Transverse colon (tissue), 3 donors: ENCODE measurements around the gene DRD1.

ENCODE experiments used
- POLR2A ChIP-seq: fragments of 450-650 bp; IDR thresholded peaks from one replicate; pipeline ENCODE4 v1.6.1; 2016; ENCODE audit warnings: antibody characterized with exemption, mild to moderate bottlenecking, moderate library complexity
- TF ChIP-seq, protein P1 (sequence below), 5 experiments: fragments of 200-600 bp in 3 of 5; fragments of 450-650 bp in 2 of 5; sonication (generic) in 3 of 5; IDR thresholded peaks; 1 replicate in 2 of 5; 2 replicates in 3 of 5; pipeline ENCODE4 v1.5.1; 2016 to 2017; ENCODE audit warnings: antibody characterized with exemption in 5 of 5, inconsistent platforms in 3 of 5, mild to moderate bottlenecking in 2 of 5, moderate library complexity in 1 of 5

DNA sequence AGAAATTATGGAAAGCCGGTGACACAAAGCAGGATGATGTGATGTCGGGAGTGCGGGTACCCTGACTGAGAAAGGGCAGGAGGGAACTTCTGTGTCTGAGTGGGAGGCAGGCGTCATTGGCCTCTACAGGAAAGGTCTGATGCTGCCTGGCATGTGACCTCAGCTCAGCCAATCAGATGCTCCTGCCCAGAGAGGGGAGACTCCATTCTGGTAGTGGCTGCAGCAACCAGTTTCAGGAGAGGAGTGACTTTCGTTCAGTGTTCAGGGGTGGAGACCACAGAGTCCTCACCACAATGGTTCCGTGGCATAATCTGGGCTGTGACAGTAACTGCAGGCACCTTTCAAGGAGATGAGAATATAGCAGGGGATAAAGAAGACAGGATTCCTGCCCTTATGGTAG, 27.6 kb upstream of the DRD1 start:
- TF ChIP-seq, protein P1, sequence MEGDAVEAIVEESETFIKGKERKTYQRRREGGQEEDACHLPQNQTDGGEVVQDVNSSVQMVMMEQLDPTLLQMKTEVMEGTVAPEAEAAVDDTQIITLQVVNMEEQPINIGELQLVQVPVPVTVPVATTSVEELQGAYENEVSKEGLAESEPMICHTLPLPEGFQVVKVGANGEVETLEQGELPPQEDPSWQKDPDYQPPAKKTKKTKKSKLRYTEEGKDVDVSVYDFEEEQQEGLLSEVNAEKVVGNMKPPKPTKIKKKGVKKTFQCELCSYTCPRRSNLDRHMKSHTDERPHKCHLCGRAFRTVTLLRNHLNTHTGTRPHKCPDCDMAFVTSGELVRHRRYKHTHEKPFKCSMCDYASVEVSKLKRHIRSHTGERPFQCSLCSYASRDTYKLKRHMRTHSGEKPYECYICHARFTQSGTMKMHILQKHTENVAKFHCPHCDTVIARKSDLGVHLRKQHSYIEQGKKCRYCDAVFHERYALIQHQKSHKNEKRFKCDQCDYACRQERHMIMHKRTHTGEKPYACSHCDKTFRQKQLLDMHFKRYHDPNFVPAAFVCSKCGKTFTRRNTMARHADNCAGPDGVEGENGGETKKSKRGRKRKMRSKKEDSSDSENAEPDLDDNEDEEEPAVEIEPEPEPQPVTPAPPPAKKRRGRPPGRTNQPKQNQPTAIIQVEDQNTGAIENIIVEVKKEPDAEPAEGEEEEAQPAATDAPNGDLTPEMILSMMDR (IDR thresholded peaks at IDR 0.05) = no peak
- TF ChIP-seq POLR2A = no peak
